ENCODE measurements around the gene PITPNM3. TPM values are rescaled to one million over a fixed set of nuclear protein-coding genes. Genes with fewer than 3 reads are reported as not detected.

PITPNM3 gene
- total and polyA plus RNA-seq, 11 donors: 0.16 to 1.7 (median 0.33) TPM

- Histone ChIP-seq H3K36me3 (no peaks in the 10 kb centered on the region), H3K27me3 (peaks cover 0 to 28% (median 11%) of the 10 kb centered on the region in 9 donors), H3K27ac (no peak overlapping the region), H3K4me3 (no peak overlapping the region), H3K9me3 (peaks cover 0 to 5% (median 0%) of the 10 kb centered on the region in 12 donors), H3K4me1 (peaks cover 0 to 17% (median 6%) of the 10 kb centered on the region in 12 donors)
- intact Hi-C loops (cut with DNase I): no loop called here
- DNase-seq: no peak
- no peak for TF ChIP-seq POLR2A (IDR thresholded peaks at IDR 0.05)
- TF ChIP-seq CTCF (IDR thresholded peaks at IDR 0.05): no peak
- 63 to 79% (median 71%) methylated on average over 6 of the region's 6 CpGs for WGBS, 4 donors
- no peak for ATAC-seq
These were observed 113.6 kb downstream of the PITPNM3 start for GRCh38 chr17:6442775-6443174.

GRCh38 chr17:6439951-6440350, 116.4 kb downstream of the PITPNM3 start:
- no peak overlapping the region for H3K4me3 ChIP-seq
- intact Hi-C loops (cut with DNase I): loop anchor here in 3 of 10 donors (5.0 to 10.0 kb wide), 2 partner anchors 853 to 1185 kb away; no protein-coding TSS in a partner anchor
- H3K27ac ChIP-seq: no peak overlapping the region
- H3K36me3 ChIP-seq: no peaks in the 10 kb centered on the region
- ATAC-seq (no peak), DNase-seq (no peak)
- H3K9me3 ChIP-seq: peaks cover 0 to 5% (median 0%) of the 10 kb centered on the region in 12 donors
- TF ChIP-seq CTCF (IDR thresholded peaks at IDR 0.05) (no peak), POLR2A (IDR thresholded peaks at IDR 0.05) (no peak)
- WGBS, 4 donors: 25 to 45% (median 36%) methylated on average over 4 of the region's 4 CpGs
- peaks cover 0 to 17% (median 6%) of the 10 kb centered on the region in 12 donors for H3K4me1 ChIP-seq
- peaks cover 0 to 35% (median 15%) of the 10 kb centered on the region in 9 donors for H3K27me3 ChIP-seq

GRCh38 chr17:6437956-6438355, 118.4 kb downstream of the PITPNM3 start:
- Histone ChIP-seq H3K27me3 (peaks cover 0 to 35% (median 16%) of the 10 kb centered on the region in 9 donors), H3K9me3 (peaks cover 0 to 5% (median 0%) of the 10 kb centered on the region in 12 donors), H3K36me3 (no peaks in the 10 kb centered on the region), H3K4me1 (no peaks in the 10 kb centered on the region), H3K4me3 (no peak overlapping the region), H3K27ac (no peak overlapping the region)
- no peak for ATAC-seq
- 42 to 57% (median 49%) methylated on average over 3 of the region's 3 CpGs for WGBS, 4 donors
- DNase-seq: no peak
- no peak for TF ChIP-seq CTCF (IDR thresholded peaks at IDR 0.05)
- no peak for TF ChIP-seq POLR2A (IDR thresholded peaks at IDR 0.05)
- intact Hi-C loops (cut with DNase I): loop anchor here in 3 of 10 donors (5.0 to 10.0 kb wide), 2 partner anchors 851 to 1183 kb away; no protein-coding TSS in a partner anchor

- no peaks in the 10 kb centered on the region for H3K36me3 ChIP-seq
These were observed 118.9 kb downstream of the PITPNM3 start for GRCh38 chr17:6437466-6437865.

More at GRCh38 chr17:6437466-6437865, 118.9 kb downstream of the PITPNM3 start:
- H3K4me3 ChIP-seq: no peak overlapping the region
- WGBS, 4 donors: 18 to 29% (median 20%) methylated on average over 4 of the region's 4 CpGs
- no peak for ATAC-seq
- DNase-seq: no peak
- TF ChIP-seq POLR2A (IDR thresholded peaks at IDR 0.05) (no peak), CTCF (IDR thresholded peaks at IDR 0.05) (no peak)
- H3K9me3 ChIP-seq: peaks cover 0 to 5% (median 0%) of the 10 kb centered on the region in 12 donors
- H3K27ac ChIP-seq: no peak overlapping the region
- no peaks in the 10 kb centered on the region for H3K4me1 ChIP-seq
- H3K27me3 ChIP-seq: peaks cover 0 to 35% (median 16%) of the 10 kb centered on the region in 9 donors
- intact Hi-C loops (cut with DNase I): loop anchor here in 3 of 10 donors (5.0 to 10.0 kb wide), 2 partner anchors 850 to 1183 kb away; no protein-coding TSS in a partner anchor

All from heart left ventricle (tissue), 16 donors.